ENCODE measurements around the gene ZNF862. TPM values are rescaled to one million over a fixed set of nuclear protein-coding genes. Genes with fewer than 3 reads are reported as not detected.

Gene ZNF862
- total RNA-seq, 2 donors from 2014 or later, result 8.3 to 15.6 TPM

DNA sequence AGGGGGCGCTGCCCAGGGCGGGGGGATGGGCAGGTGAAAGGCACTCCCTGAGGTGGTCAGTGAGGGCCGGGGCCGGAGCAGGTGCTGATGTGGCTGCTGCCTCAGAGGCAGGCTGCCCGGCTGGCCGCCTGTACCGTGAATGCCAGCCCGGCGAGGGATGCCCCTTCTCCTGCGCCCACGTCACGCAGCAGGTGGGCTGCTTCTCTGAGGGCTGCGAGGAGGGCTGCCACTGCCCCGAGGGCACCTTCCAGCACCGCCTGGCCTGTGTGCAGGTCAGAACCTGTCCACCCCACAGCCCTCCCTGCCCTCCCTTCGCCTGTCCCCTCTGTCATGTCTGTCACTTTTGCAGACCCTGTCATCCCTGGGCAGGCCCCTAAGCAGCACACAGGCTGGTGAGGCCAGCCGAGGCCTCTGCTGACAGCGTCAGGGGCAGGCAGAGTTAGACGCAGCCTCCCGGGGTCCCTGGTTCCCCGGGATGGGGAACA is 21.9 kb upstream of the ZNF862 start:
- no peak for DNase-seq
- no peak overlapping the region for H3K27ac ChIP-seq (ENCODE audit: low read depth, low read length)
- H3K4me1 ChIP-seq (ENCODE audit: control insufficient read depth, insufficient read depth, low read length), result no peaks in the 10 kb centered on the region
- H3K27me3 ChIP-seq (ENCODE audit: control insufficient read depth, insufficient read depth, low read length, poor library complexity, severe bottlenecking), result no peaks in the 10 kb centered on the region
- Mint-ChIP-seq H3K9me3 (no peaks in the 10 kb centered on the region), H3K36me3 (ENCODE audit: low read depth) (no peaks in the 10 kb centered on the region), H3K4me3 (no peak overlapping the region), H3K4me1 (no peaks in the 10 kb centered on the region), H3K27ac (no peak overlapping the region), H3K27me3 (ENCODE audit: insufficient read depth) (no peaks in the 10 kb centered on the region)
- 91 to 95% methylated on average over 18 to 21 of the region's 21 CpGs for WGBS, 2 experiments (ENCODE audit: insufficient coverage in 1 of 2, insufficient read length in 1 of 2)
- no peaks in the 10 kb centered on the region for H3K36me3 ChIP-seq (ENCODE audit: control insufficient read depth, insufficient read depth, low read length)
- H3K9ac ChIP-seq (ENCODE audit: extremely low read depth, low read length, poor library complexity, severe bottlenecking), result no peak overlapping the region
- no peak overlapping the region for H3K4me3 ChIP-seq (ENCODE audit: low read length)
- no peaks in the 10 kb centered on the region for H3K9me3 ChIP-seq (ENCODE audit: control insufficient read depth, low read length)
- TF ChIP-seq, protein P1, sequence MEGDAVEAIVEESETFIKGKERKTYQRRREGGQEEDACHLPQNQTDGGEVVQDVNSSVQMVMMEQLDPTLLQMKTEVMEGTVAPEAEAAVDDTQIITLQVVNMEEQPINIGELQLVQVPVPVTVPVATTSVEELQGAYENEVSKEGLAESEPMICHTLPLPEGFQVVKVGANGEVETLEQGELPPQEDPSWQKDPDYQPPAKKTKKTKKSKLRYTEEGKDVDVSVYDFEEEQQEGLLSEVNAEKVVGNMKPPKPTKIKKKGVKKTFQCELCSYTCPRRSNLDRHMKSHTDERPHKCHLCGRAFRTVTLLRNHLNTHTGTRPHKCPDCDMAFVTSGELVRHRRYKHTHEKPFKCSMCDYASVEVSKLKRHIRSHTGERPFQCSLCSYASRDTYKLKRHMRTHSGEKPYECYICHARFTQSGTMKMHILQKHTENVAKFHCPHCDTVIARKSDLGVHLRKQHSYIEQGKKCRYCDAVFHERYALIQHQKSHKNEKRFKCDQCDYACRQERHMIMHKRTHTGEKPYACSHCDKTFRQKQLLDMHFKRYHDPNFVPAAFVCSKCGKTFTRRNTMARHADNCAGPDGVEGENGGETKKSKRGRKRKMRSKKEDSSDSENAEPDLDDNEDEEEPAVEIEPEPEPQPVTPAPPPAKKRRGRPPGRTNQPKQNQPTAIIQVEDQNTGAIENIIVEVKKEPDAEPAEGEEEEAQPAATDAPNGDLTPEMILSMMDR (conservative IDR thresholded peaks at IDR 0.05), result no peak

DNA sequence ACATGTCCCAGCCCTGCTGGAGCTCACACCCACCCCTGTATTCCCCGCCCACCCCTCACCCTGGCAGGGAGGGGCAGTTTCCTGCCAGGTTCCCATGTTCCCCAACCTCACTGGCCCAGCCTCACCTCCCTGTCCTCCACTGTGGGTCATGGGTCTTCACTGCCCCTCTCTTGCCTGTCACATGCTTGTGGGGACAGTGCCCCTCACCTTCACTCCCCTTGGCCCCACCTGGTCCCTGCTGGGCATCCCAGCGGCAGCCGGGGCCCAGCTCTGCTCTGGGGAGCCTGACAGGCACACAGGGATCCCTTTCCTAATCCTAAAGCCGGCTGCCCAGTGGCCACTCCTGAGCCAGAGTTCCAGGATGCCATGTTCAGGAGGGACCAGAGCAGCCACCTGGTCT is 21.4 kb upstream of the ZNF862 start:
- WGBS, 2 experiments (ENCODE audit: insufficient coverage in 1 of 2, insufficient read length in 1 of 2), result 92% methylated on average over 2 to 4 of the region's 4 CpGs
- TF ChIP-seq, protein P1 (conservative IDR thresholded peaks at IDR 0.05), result no peak
- Histone ChIP-seq H3K27me3 (ENCODE audit: control insufficient read depth, insufficient read depth, low read length, poor library complexity, severe bottlenecking) (no peaks in the 10 kb centered on the region), H3K4me3 (ENCODE audit: low read length) (no peak overlapping the region), H3K4me1 (ENCODE audit: control insufficient read depth, insufficient read depth, low read length) (no peaks in the 10 kb centered on the region), H3K9ac (ENCODE audit: extremely low read depth, low read length, poor library complexity, severe bottlenecking) (no peak overlapping the region), H3K9me3 (ENCODE audit: control insufficient read depth, low read length) (no peaks in the 10 kb centered on the region), H3K27ac (ENCODE audit: low read depth, low read length) (no peak overlapping the region), H3K36me3 (ENCODE audit: control insufficient read depth, insufficient read depth, low read length) (no peaks in the 10 kb centered on the region)
- Mint-ChIP-seq H3K4me3 (no peak overlapping the region), H3K9me3 (no peaks in the 10 kb centered on the region), H3K36me3 (ENCODE audit: low read depth) (no peaks in the 10 kb centered on the region), H3K4me1 (no peaks in the 10 kb centered on the region), H3K27me3 (ENCODE audit: insufficient read depth) (no peaks in the 10 kb centered on the region), H3K27ac (no peak overlapping the region)
- no peak for DNase-seq

DNA sequence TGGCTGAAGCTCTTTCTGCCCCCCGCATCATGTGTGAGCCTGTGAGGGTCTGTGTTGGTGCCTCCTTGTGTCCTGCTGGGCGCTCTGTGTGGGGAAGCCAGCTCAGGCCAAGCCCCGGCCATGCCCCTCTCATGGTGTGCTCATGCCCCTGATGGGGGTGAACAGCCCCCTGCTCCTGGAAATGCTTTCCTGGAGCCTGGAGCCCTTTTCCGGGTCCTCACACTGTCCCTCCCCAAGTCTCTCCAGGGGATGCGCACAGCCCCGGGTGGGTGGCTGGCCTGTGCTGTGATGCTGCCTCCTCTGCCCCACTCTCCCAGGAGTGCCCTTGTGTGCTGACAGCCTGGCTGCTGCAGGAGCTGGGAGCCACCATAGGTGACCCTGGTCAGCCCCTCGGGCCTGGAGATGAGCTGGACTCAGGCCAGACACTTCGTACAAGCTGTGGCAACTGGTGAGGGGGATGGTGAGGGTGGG is 20.8 kb upstream of the ZNF862 start:
- no peaks in the 10 kb centered on the region for H3K9me3 Mint-ChIP-seq
- WGBS, 2 experiments (ENCODE audit: insufficient coverage in 1 of 2, insufficient read length in 1 of 2), result 88 to 89% methylated on average over 4 to 8 of the region's 8 CpGs
- no peak overlapping the region for H3K9ac ChIP-seq (ENCODE audit: extremely low read depth, low read length, poor library complexity, severe bottlenecking)

More for the DNA sequence above, 20.8 kb upstream of the ZNF862 start:
- H3K4me1 Mint-ChIP-seq, result no peaks in the 10 kb centered on the region
- Histone ChIP-seq H3K27ac (ENCODE audit: low read depth, low read length) (no peak overlapping the region), H3K36me3 (ENCODE audit: control insufficient read depth, insufficient read depth, low read length) (no peaks in the 10 kb centered on the region), H3K4me1 (ENCODE audit: control insufficient read depth, insufficient read depth, low read length) (no peaks in the 10 kb centered on the region), H3K4me3 (ENCODE audit: low read length) (no peak overlapping the region), H3K27me3 (ENCODE audit: control insufficient read depth, insufficient read depth, low read length, poor library complexity, severe bottlenecking) (no peaks in the 10 kb centered on the region), H3K9me3 (ENCODE audit: control insufficient read depth, low read length) (no peaks in the 10 kb centered on the region)
- H3K27me3 Mint-ChIP-seq (ENCODE audit: insufficient read depth), result no peaks in the 10 kb centered on the region
- no peaks in the 10 kb centered on the region for H3K36me3 Mint-ChIP-seq (ENCODE audit: low read depth)
- TF ChIP-seq, protein P1 (conservative IDR thresholded peaks at IDR 0.05), result no peak
- no peak for DNase-seq
- H3K4me3 Mint-ChIP-seq, result no peak overlapping the region
- H3K27ac Mint-ChIP-seq, result no peak overlapping the region

Measured in endodermal cell (in vitro differentiated cells).